NCI-H128 (cell line): ENCODE results near the gene F8A3.
"Not testable (repeated sequence)": the region's sequence is repeated elsewhere in the genome, so short reads cannot be mapped to it uniquely, and the experiment has no call there.

Experiments
- DNase-seq: peaks from one replicate; lab custom pipeline; 2025; ENCODE audit not compliant: unreplicated experiment; lab: John Stamatoyannopoulos, UW

The F8A3 gene

DNA sequence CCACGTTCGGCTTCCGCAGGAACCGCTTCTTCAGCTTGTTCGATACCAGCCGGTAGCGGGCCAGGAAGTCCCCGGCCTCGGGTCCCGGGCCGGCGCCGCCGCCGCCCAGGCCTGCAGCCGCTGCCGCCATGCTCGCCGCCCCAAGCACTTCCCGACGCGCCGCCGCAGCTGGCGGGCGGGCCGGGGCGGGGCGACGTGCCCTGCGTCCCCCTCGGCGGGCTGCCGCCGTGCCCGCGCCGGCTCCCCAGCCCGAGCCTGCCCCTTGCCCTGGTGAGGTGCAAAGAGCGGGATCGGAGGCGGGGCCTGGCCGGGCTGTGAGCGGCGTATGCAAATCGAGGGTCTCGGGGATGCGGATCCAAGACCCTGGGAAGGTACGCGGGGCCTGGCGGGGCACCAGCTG, at the start of gene F8A3:
TSS of gene F8A3 (minus strand) at position 150 of the 400 bp plus-strand sequence. CDS start at position 130, 20 bp downstream.
- not testable (repeated sequence) for DNase-seq

DNA sequence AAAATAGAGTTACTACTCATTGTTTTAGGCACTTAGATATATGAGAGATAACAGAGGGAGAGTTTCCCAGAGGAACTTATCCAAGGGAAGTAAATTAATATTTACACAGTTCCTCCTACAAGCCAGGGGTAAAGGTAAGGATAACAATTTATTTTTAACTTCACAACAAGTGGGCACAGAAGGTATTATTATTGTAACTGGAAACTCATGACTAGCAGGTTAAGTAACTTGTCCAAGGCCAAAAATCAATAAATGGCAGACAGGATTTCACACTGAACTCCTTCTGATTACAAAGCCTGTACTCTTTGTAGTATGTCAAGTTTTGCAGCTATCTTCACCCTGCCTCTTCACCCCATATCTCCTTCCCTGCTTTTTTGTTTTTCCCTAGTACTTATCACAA, 46.9 kb upstream of the F8A3 start:
- DNase-seq = no peak

DNA sequence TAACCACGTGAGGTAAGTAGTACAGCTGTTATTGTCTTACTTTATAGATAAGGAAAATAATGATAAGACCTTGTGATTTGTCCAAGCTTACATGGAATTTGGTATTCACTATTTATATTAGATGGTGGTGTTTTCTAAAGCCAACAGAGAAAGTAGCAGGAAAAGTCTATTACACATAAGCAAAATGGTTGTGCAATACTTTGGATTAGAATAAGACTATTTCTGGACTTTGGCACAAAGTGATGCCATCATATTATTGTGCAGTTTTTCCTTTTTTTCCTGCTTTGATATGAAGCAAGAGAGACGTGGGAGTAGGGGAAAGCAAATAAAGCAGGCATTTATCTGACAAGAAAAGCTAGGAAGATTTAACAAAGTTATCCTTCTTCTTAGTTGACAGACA, 36.7 kb upstream of the F8A3 start:
- not testable (repeated sequence) for DNase-seq

DNA sequence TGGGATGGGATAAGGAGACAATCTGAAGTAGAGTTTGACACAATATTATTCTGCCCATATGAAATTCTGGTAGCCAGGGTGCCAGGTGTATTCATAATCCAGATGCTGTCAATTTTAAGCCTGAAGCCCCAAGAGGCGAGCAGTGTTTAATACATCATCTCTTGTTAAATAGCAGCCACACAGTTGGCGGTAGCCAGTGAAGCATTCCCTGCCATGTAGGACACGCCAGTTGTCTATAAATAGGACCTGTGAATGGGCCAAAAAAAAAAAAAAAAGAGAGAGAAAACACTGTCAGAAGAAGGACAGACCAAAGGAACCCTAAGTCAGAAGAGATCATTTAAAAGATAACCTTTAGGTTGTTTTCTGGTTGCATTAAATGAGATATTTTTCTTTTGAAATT, 33.0 kb upstream of the F8A3 start:
- not testable (repeated sequence) for DNase-seq

DNA sequence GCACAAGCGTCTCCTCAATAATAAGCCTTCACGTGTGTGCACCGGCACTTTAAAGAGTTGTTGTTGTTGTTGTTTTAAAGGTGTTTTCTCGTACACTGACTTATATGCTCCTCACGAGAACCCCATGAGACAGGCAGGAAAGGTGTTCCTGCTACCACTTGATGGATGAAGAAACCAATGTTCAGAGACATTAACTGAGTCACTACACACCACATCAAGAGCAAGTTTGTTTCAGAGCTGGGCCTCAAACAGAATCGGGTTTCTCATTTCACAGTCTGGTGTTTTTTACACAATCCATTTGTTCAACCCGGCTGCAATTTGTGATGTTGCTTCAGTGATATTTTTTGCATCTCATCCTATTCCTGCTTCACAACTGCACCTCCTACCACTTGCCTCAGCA, 18.7 kb upstream of the F8A3 start:
- DNase-seq = not testable (repeated sequence)

DNA sequence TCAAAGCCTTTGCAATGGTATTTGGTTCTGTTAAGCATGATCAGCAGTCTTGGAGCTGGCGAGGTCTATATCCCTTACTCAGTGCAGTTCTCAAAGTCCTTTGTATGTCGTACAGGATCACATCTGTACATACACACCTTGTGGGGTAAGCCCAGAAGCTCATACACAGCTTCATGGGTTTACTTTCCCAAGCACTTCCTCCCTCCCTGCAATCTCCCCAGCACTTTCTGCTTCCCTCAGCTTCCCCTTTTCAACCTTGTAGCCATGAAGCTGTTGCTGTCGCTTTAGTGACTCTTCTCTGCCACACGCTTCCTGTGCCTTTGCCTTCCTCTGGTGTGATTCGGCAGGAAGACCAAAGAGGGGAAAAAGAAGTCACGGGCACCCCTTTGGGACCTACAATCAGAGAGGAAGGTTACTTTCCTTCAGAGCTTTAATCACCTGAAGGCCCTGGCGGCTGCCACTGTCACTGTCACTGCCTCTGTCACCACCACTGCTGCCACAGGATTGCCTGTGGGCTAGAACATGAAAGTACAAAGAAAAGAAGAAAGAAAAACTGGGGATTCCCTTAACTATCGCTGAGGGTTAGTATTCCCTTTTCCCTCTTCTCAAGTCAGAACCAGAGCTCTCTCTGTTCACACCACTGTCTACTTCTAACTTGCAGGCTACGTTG, 8.0 kb upstream of the F8A3 start:
- DNase-seq = not testable (repeated sequence)

DNA sequence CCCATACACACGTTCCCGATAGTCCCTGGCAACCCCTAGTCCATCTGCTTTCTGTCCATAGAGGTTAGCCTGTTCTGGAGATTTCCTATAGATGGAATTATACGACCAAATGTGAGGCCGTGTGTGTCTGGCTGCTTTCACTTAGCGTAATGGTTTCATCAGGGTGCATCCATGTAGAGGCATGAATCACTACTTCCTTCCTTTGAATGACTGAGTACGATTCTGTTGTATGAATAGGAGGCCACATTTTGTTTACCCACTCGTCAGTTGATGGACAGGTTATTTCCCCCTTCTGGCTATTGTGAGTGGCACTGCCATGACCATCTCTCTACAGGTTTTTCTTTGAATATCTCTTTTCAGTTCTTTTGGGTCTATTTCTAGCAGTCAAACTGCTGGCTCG, 2.1 kb upstream of the F8A3 start:
- DNase-seq = not testable (repeated sequence)

DNA sequence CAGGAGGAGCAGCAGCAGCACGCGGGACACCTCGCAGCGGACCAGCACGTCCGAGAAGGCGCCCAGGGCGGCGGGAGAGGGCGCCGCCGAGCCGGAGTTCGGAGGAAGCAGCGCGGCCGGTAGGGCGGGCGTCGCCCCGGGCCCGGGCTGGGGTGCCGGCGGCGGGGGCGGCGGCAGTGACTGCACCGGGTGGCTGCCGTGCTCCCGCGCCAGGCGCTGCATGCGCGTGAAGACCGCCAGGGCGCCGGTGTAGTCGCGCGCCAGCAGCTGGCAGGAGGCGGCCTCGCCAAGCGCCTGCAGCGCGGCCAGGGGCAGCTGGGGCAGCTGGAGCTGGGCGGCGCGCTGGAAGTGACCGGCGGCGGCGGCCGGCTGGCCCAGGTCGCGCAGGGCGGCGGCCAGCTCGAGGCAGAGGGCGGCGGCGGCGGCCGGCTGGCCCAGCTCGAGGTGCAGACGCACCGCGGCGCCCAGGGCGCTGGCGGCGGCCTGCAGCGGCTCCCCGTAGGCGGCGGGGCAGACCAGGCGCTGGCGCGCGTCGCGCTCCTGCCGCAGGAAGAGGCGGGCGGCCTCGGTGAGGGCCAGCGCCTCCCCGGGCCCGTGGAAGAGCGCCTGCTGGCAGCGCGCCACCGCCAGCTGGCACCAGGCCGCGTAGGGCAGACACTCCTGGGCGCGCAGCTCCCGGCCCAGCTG, 516 bp downstream of the F8A3 start:
- not testable (repeated sequence) for DNase-seq

DNA sequence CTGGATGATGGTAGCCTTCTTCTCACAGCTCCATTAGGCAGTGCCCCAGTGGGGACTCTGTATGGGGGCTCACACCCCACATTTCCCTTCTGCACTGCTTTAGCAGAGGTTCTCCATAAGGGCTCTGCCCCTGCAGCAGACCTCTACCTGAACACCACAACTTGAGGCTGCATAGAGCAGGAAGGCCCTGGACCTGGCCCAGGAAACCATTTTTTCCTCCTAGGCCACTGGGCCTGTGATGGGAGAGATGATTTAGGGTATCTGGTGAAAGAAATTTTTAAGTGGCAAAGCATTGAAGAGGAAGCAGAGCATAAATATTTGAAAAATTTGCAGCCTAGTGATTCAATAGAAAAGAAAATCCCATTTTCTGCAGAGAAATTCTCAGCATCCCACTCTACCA, 17.3 kb downstream of the F8A3 start:
- DNase-seq = no peak

DNA sequence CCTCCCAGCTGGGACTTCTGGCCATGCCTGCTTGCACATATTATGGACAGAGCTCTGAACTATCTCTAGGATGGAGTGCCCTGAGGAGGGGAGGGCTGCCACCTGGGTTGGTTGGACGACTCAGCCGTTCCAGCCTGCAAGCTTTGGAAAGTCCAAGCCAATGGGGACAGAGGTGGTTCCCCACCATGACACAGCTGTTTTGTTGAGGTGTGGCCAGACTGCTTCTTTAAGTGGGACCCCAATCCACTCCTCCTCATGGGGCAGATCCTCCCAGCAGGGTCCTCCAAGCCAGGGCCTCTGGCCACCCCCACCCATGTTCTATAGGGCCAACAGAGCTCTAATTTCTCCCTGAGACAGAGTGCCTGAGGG, 22.7 kb downstream of the F8A3 start:
- no peak for DNase-seq

DNA sequence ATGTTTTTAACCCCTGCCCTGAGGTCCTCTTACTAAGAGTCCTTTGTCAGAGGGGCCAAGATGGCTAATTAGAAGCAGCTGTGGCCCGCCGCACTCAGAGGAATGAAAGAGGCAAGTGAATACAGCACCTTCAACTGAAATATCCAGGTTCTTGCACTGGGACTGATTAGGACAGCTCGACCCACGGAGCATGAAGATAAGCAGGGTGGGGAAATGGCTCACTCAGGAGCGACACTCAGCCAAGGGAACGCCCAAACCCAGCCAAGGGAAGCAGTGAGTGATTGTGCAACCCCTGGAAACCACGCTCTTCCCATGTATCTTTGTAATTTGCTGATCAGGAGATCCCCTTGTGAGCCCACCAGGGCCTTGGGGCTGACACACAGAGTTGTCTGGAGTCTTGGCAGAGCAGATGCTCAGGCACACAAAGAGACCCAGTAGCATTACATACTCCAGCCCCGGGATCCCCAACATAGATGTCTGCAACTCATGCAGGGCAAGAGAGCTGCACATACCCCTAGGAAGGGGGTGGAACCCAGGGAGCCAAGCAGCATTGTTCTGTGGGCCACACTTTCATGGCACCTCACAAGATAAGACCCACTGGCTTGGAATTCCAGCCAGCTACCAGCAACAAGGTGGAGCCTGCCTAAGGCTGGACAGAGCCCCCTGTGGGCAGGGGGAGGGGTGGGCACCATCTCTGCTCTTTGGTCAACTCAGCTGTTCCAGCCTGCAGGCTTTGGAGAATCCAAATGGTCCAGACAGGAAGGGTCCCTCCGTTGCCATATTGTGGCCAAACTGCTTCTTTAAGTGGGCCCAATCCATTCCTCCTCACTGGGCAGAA, 23.3 kb downstream of the F8A3 start:
- no peak for DNase-seq

DNA sequence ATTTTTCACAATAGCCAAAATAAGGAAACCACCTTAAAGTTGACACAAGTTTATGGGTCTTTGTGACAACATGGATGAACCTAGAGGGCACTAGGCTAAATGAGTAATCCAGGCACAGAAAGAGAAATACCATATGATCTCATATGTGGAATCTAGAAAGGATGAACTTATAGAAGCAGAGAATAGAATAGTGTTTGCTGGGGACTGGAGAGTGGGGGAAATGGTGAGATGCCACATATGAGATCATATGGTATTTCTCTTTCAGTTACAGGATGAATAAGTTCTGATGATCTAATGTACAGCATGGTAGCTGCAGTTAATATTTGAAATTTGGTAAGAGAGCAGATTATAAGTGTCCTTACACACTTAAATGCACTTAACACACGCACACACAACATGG, 40.7 kb downstream of the F8A3 start:
- no peak for DNase-seq
